T-helper 9 cell (primary cell): ENCODE results near the gene CSN1S1.
"Not testable (repeated sequence)": the region's sequence is repeated elsewhere in the genome, so short reads cannot be mapped to it uniquely, and the experiment has no call there.

Source experiments
- DNase-seq: peaks from one replicate; pipeline ENCODE4 v3.0.0-alpha.2; 2020
- total RNA-seq, 2 donors: gene quantifications; one replicate each; lab custom pipeline; 2026; lab: John Stamatoyannopoulos, UW

CSN1S1 gene, protein sequence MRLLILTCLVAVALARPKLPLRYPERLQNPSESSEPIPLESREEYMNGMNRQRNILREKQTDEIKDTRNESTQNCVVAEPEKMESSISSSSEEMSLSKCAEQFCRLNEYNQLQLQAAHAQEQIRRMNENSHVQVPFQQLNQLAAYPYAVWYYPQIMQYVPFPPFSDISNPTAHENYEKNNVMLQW
- total RNA-seq, result 0 reads per million in 2 donors

DNA sequence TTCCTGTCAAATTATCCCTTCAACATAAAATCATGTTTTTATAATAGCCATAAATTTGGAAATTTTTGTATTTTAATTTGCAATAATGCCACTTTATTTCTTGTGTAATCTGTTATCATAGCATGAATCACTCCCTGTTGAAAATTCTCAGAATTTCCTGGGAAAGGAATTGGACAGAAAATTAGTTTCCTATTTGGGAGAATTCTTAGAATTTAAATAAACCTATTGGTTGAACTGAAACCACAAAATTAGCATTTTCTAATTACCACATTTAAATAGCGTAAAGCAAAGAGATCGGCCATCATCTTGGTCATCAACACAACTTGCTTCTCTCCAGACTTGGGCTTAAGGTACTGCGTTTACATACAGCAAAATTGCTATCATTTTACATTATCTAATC, at the start of gene CSN1S1:
Gene CSN1S1 (plus strand): TSS at position 301 of the 400 bp plus-strand sequence. CDS start 1,488 bp downstream, outside the sequence.
- DNase-seq, result no peak

DNA sequence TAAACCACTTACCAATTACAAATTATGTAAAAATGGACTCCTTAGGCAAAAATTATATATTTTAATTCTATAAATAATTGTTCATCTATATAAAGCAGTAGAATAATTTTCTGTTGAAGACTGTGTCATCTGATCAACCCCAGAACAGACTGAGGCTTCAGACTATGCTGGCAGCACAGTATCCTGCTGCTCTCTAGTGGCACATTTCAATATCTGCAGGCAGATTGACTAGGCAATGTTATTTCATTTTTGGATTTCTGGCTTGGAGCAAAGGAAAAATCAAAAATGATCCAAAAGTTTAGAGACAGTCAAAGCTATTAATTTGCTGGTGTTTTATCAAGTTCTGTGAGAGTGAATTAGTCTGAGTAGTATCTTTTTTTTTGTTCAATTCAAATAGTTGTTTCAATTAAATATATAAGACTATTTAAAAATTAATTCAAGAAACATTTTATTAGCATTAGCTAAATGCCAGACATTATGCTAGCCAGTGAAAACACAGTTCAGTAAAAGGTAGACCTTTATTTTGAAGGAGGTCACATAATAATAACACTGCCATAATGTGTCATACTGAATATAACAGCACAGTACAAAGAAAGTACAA, 49.6 kb upstream of the CSN1S1 start:
- no peak for DNase-seq

DNA sequence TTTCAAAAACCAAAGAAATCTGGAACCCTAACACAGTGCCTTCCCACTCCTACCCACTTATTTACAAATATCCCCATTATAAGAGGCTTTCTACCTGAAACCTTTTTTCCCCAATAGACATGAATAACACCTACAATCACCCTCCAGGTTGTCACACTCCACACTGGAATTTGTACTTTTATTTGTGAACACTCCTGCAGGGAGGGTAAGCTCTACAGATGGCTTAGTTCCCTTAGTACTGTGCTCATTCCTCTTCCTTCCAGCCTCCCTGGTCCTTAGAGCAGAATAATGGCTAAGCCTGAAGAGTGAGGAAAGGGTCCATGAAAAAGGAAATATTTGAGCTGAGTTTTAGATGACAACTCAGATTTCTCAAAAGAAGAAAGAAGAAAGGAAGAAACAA, 48.7 kb upstream of the CSN1S1 start:
- DNase-seq, result no peak

DNA sequence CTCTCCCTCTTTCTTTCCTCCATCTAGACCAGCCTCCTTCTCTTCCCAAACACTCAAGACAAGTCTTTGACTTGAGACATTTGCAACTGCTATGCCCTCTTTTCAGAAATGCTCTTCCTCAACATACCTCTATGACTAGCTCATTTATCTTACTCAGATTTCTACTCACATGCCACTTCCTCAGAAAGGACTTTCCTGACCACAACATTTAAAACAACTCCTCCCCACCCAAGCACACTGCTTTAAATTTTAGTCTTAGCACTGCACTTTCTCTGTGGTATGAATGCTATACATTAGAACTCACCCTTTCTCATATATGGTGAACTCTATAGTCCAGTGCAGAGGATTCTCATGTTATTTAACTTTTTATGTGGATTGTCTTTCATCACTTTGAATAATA, 42.5 kb upstream of the CSN1S1 start:
- DNase-seq, result no peak

DNA sequence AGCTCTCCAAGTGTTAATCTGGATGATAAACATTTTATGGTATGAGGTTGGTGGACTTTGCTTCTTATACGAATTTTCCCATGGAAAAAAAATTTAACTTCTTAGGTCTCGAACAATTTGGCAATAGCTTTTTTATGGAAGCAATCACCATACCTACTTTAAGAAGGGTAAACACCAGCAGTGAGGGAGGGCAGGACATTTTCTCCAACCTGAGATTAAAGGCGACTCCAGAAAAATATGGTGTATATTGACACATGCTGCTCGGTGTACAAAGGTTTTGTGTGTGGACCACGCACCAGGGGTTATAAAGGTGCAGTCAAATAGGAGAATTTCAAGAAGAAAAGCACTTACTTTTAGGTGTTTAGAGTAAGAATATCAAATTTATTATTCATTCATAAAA, 36.7 kb upstream of the CSN1S1 start:
- DNase-seq, result no peak

DNA sequence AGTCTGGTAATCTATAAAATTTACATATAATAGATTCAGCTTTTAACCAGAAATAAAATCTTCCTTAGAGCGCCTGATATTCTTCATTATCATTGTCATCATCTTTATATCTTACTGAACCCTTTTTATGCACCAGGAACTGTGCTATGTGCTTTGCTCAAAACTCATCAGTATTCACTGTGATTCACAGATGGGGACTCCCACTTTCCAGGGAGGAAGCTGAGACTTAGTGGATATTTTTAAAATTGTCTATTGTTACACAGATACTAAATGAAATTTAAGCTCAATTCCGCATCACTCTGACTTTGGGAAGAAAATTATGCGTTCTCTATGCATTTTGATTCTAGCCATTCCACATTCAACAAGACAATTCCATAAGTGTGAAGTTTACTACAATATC, 36.1 kb upstream of the CSN1S1 start:
- no peak for DNase-seq

DNA sequence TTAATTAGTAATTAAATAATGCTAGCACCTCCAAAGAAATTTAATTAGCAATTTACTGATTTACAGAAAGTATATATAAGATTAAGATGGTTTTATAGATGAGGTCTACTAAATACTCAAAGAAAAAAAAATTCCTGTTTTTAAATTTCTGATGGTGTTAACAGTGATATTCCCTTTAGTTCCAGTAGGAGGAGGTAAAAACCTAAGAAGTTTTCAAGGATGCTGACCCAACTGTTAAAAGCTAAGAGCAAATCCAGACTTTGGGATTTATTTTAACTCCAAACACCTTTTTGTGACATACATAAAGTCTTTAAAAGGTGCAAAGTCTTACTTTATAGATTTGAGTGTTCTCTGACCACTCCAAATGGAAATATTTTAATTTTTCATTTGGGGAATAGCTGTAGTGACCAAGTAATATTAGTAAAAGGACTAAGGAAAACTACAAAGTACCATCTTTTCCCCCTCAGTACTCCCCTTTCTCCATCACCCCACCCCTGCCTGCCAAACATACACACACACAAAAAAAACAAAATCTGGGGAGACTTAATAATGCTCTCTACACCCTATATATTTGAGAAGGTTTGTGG, 34.2 kb upstream of the CSN1S1 start:
- DNase-seq, result no peak

DNA sequence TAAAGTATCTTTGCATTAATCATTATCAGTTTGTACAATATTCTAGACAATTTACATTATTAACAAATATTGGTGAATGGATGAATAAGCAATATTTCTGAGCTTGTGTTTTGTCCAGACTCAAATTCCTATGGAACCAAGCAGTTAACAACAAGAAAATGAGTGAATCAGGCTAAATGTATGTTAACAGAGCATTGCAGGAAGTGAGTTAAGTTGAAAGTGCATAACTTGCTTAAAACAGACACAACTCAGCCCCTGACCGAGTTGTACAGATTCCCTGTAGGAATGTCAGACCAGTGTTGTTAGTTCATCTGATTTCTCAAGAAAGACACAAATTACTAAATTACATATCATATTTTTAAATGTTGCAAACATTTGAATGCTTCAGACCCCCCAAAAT, 23.7 kb upstream of the CSN1S1 start:
- DNase-seq, result no peak

DNA sequence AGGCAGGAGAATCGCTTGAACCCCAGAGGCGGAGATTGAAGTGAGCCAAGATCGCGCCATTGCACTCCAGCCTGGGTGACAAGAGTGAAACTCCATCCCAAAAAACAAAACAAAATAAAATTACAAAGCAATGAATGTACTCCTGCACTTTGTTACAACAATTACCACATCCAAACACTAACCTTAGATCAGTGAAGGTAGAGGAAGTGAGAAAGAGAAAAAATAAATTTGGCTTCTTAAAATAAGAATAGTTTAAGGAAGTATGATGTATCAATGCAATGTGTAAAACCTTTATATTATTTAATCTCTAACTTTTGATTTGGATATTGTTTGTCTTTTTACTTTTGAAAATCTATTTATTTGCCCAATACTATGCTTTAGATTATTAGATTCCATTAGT, 21.7 kb upstream of the CSN1S1 start:
- no peak for DNase-seq

DNA sequence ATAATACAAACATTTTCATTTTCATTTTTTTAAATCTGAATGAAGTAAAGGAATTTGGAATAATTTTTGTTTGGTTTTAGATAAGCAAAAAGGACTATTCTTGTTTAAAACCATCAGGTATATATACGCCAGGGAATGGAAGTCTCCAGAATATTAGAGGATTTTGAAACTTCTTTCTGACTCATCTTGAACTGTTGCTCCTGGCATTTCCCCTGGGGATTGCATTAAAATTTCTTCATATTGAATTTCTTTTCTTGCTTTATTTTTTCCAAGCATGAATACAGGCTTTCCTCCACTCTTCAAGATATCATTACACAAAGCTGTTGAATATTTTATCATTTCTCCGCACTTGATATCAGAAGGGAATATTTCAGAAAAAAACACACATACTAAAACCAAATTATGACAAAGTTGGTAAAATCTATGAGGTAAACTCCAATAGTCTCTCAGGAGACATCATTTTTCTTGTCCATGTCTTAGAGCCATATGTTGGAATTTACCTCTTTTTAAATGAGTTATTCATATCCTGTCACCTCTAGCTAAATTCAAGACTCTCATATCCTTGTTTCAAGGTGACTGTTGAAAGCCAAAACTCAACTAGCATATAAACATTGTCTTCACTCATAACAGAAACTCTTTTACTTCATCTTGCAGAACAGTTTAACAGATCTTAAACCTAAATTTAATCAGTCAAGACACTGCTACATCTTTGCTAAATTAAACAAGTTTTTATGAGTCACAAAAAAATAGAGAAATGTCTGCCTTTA, 20.7 kb upstream of the CSN1S1 start:
- no peak for DNase-seq

DNA sequence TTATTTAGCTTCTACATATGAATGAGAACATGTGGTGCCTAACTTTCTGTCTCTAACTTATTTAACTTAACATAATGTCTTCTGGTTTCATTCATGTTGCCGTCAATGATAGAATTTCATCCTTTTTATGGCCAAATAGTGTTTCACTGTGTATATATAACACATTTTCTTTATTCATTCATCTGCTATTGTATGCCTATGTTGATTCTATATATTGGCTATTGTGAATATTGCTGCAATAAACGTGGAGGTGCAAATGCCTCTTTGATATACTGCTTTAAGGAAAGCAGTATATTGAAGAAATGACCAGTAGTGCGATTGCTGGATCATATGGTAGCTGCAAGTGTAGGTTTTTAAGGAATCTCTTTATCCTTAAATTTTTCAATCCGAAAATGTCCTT, 10.0 kb upstream of the CSN1S1 start:
- no peak for DNase-seq

DNA sequence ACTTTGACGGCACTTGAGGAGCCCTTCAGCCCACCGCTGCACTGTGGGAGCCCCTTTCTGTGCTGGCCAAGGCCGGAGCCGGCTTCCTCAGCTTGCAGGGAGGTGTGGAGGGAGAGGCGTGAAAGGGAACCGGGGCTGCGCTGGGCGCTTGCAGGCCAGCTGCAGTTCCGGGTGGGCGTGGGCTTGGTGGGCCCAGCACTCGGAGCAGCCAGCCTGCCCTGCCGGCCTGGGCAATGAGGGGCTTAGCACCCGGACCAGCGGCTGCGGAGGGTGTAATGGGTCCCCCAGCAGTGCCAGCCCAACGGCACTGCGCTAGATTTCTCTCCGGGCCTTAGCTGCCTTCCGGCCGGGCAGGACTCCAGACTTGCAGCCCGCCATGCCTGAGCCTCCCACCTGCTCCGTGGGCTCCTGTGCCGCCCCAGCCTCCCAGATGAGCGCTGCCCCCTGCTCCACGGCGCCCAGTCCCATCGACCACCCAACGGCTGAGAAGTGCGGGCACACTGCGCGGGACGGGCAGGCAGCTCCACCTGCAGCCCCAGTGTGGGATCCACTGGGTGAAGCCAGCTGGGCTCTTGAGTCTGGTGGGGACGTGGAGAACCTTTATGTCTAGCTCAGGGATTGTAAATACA, 7.0 kb upstream of the CSN1S1 start:
- not testable (repeated sequence) for DNase-seq

DNA sequence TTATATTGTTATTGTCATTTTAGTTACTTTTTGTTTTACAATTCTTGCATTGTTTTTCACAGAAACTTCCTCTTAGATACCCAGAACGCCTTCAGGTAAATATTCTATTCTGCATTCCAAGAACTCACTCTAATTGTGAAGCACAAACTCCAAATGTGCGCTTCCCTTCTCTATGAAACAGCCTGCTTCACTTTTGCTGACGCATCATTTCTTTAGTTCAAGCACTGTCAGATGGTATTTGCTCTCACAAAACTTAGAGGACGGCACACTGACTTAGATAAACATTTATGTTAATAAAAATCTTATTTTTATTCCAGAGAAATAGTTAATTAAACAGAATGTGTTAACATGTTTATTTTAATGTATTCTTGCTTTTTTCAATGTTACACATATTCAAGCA, 3.3 kb downstream of the CSN1S1 start:
- no peak for DNase-seq

DNA sequence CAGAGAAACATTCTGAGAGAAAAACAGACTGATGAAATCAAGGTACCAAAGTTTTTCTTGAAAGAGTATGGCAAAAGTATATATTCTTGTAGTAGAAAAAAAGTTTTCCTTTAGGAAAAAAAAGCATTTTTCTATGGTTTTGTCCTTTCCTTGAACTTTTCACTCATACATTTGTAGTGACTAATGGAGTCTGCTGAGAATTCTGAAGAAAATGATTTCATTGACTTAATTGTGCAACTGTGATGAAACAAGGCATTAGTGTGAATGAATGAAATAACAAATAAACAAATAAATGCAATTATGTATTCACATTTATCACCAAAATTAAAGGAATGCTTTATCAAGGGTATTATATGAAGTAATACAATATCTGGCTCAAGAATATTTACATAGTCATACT, 5.7 kb downstream of the CSN1S1 start:
- DNase-seq, result no peak

DNA sequence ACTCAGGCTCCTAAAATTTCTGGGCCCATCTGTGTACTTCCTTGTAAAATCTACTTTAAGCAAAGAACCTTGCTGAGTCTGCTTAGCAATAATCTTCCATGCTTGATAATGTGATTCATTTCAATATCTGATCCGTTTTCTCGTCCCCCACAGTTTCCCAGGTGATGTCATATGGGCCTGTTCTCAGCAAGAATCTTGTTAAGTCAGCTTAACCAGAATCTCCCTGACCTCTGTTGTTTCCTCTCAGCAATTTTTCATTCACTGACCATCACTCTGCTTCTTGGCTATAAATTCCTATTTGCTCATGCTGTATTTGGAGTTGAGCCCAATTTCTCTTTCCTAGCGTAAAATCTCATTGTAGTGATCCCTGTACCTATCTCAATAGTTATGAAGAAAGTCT, 20.7 kb downstream of the CSN1S1 start:
- no peak for DNase-seq

DNA sequence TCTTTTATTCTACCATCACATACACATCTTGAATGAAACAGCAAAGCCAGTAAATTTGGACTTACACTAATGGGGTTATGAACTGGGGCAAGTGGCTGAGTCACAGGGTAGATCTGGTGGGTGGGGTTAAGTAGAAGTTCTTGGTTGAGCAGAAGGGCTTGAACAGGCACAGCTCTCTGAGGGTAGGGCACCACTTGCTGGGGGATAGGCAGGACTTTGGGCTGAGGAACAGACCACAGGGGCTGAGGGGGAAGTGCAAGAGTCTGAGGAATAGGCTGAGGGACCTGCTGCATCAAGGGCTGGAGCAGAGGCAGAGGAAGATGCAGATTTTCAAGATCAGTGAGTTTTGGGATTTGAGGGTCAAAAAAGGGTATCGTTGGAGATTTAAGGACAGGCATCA, 26.3 kb downstream of the CSN1S1 start:
- DNase-seq, result no peak

DNA sequence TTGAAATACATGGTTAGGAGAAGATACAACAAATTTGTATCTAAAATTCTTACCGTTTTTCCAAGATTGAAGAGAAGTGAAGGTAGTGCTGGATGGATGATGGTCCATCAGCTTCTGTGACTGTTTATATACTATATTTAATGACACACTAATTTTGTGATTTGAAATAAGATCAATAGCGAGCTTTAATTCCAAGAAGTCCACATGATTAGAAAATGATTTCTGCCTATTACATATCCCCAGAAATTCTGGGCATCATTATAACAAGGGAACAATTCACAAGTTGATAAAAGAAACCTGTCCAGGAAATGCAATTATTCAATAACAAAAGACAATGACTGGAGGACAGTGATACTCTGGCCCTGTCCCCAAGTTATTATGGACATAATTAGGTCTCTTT, 34.8 kb downstream of the CSN1S1 start, which contains the start of gene CSN2:
Gene CSN2 (minus strand): TSS at position 101 of the 400 bp plus-strand sequence. CDS start 4,733 bp downstream, outside the sequence.
- DNase-seq, result no peak

DNA sequence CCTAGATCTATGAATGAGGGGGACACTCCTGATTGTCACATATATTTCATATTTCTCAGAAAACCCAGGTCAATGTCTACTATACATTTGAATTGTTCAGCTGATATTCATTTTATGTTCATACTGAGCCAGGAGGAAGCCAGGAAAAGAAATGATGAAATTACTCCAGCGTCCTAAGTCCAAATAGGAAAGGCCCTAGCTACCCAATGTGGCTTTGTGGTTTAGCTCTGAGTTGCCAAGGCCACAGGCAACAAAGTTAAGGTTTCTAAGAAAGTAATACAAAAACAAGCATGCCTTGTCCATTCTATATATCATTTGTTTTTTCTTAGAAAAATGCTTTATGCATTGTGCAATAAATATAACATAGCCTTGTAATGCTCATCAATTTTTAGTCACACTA, 39.2 kb downstream of the CSN1S1 start:
- no peak for DNase-seq

DNA sequence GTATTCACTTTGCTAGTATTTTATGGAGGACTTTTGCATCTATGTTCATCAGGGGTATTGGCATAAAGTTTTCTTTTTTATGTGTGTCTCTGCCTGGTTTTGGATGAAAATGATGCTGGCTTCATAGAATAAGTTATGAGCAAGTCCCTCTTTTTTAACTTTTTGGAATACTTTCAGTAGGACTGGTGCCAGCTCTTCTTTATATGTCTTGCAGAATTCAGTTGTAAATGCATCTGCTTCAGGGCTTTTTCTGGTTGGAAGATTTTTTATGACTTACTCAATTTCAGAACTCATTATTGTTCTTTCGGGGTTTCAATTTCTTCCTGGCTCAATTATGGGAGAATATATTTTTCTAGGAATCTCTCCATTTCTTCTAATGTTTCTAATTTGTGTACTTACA, 43.8 kb downstream of the CSN1S1 start:
- DNase-seq, result no peak

DNA sequence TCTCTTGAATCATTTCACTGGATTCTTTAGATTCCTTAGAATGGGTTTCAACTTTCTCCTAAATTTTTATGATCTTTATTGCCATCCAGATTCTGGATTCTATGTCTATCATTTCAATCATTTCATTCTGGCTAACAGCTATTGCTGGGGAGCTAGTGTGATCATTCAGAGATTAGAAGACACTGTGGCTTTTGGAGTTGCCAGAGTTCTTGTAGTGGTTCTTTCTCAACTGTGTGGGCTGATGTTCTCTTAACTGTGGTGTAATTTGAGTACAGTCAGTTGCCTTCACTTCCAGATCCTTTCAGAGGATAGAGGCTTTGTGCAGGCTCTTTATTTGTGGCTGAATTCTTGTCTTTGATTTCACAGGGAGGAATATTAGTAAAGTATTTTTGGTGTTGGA, 46.7 kb downstream of the CSN1S1 start:
- no peak for DNase-seq

DNA sequence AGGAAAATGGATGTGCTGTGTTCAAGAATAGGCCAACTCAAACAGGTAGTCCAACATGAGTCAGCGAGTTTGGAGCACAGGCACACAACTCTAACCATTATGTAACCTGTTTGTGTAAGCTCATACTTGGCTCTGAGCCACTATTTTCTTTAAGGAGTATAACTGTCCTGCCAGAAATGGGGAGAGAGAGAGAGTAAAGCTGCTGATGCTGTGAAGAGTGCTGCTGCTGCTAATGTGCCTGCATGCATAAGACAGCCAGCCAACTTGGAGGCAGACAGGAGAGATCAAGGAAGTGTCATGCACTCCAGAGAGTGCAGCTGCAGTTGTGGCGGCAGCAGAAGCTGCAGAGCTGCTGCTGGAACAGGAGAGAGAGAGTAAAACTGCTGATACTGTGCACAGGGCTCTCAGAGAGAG, 53.2 kb downstream of the CSN1S1 start:
- DNase-seq, result no peak

DNA sequence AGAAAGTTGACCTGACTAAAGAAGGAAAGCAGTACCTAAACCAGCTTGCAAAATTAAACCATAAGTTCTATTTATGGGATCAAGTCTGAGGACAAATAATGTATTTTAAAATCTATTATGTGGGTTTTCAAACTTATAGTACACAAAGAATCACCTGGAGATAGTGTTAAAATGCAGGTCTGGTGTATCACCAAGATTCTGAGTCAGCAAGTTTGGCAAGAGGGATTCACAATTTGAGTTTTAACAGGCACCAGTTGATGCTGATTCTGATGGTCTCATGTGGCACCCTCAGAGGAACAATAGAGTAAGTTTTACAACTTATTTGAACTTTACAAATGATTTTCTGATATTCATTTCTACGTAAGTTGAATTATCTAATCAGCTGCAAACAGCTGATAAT, 55.8 kb downstream of the CSN1S1 start:
- no peak for DNase-seq

DNA sequence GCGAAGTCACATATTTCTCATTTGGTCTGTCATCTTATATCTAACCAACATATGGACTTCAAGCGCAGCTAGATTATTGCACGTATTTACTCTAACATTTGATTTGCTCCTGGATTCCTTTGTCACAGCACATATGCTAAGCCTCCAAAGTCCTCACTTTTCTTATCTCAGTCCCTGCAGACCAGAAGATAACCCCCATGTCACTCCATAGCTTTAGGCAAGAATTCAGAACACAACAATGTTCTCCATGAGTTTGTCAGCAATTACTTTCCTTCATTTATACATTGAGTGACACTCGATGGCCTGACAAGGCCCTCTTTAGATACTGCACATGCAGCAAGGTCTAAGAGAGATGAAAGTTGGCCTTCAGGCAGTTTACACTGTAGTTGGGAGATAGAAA, 60.1 kb downstream of the CSN1S1 start:
- DNase-seq, result no peak
